GM18867 (cell line): ENCODE data around the gene CSRP1.
"Not testable (repeated sequence)": the region's sequence is repeated elsewhere in the genome, so short reads cannot be mapped to it uniquely, and the experiment has no call there.

Experiments
- ATAC-seq: cut with Tn5 transposase; IDR thresholded peaks from one replicate; pipeline ENCODE4 v1.9.1; 2021; ENCODE audit warnings: mild to moderate bottlenecking, moderate library complexity; ENCODE audit not compliant: unreplicated experiment

The CSRP1 gene

GRCh38 chr1:201537891-201538611 lies 31.1 kb upstream of the CSRP1 start:
- ATAC-seq: no peak

DNA sequence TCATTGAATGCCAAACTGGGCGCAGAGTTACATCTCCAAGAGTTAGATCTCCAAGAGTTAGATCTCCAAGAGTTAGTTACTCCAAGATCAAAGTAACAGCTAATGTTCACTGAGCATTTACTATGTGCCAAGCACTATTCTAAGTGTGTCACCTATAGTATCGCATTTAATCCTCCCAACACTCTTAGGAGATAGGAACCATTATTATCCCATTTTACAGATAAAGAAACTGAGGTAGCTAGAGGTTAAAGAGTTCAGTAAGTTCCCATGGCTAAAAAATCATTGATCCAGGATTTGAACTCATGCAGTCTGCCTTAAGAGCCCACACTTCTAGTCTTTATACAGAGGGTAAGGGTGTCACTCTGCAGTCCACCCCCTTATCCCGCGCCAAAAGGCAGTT lies 30.5 kb upstream of the CSRP1 start:
- ATAC-seq: no peak

GRCh38 chr1:201537028-201537427 lies 30.1 kb upstream of the CSRP1 start:
- no peak for ATAC-seq

DNA sequence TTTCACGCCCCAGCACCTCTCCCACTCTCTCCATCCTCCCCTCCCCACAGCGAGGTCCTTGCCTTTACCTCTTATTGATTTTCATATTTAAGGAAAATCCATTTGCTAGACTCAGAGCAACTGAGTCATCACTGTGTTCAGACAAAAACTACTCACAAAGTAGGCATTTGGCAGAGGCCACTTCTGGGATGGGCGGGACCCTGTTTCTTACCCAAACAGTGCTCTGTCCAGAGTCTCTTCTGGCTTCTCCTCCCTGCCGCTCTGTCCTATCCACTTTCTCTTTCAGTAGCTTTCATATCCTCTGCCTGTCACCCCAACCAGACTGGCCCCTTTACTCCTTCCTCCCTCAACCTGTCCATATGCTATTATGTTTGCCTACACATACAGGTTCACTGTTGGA lies 29.6 kb upstream of the CSRP1 start:
- no peak for ATAC-seq

GRCh38 chr1:201535919-201536245 lies 29.0 kb upstream of the CSRP1 start:
- no peak for ATAC-seq

- ATAC-seq: no peak
These were observed 28.4 kb upstream of the CSRP1 start for GRCh38 chr1:201535046-201535918.

GRCh38 chr1:201533836-201534235 lies 26.9 kb upstream of the CSRP1 start:
- no peak for ATAC-seq

DNA sequence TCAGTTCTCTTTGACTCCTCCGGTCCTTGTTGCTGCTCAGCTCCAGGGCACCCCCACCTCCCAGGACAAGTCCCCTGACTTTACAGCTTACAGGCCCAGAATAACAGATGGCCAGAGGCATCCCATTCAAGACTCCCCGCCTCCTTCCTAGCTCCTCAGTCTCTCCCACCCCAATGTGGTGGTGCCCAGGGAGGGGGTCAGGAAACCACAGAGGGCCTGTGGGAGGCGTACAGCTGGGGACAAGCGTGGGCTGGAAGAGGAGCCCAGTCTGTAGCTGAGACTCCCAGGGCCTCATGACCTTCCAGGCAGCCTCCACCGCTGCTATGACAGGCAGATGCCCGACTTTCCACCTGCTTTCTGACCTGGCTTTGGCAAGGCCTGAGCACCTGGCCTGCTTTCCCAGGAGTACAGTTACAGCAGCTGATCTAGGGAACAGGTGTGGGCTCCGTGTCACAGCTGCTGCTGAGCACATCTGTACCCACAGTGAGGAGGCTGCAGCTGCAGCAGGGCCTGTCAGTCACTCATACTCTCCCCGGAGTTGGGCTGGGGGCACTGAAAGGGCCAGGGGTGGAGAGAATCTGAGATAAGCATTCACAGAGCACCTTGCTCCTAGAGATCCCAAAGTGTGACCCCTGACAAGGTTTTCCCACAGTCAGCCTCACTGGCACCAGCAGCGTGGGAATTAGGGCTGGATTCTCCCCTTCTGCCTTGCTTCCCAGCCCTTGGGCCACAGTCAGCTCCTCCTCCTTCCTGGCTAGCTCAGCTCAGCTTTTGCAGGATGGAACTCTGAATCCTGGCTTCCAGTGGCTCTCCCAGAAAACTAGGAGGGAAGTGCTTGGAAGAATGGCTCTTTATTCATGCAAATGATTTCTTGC lies 24.9 kb upstream of the CSRP1 start:
- no peak for ATAC-seq

DNA sequence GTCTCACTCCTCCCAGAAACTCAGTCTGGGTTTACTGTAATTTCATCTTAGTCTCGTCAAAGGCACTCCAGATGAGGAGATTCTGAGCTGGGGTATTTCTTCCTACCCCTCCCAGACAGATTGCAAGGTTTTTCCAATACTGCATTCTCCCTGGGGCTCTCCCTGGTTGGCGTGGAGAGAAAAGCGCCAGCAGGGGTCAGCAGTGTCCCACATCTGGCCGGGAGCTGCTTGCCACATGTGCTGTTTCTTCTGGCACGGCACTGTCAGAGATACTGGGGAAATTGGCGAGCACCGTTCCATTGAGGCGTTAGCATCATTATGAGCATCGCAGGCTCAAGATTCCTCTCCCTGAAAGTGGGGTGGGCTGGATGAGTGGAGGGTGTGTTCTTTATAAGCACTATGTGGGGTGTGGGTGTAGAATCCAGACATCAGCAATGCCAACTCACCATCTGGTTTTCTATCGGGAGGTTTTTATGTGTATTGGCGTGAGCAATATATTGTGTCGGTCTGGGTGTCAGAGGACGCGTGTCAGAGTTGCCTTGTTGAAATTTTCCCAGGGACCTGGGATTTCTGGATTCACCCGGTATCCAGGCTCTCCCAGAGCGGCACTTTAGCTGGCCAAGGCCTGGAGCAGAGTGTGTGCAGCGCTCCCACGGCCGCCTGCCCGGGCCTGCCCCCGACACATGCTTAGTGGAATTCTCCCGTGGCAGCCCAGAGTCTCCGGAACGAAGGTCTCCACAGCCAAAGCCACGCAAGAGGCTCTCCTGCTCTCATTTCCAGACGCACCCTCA lies 24.0 kb upstream of the CSRP1 start:
- no peak for ATAC-seq

DNA sequence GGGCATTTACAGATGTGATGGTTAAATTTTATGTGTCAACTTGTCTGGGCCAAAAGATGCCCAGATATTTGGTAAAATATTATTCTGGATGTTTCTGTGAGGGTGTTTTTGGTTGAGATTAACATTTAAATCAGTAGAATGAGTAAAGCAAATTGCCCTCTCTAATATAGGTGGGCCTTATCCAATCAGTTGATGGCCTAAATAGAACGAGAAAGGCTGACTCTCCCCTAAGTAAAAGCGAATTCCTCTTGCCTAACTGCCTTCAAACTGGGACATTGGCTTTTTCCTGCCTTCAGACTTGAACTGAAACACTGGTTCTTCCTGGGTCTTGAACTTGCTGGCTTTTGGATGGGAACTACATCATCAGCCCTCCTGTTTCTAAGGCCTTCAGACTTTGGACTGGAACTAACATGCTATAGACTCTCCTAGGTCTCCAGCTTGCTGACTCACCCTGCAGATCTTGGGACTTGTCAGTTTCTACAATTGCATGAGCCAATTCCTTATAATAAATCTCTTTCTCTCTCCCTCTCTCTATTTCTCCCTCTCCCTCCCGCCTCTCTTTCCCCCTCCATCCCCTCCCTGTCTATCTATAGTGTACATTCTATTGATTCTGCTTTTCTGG lies 21.8 kb upstream of the CSRP1 start:
- ATAC-seq: no peak

- no peak for ATAC-seq
These were observed 21.0 kb upstream of the CSRP1 start for GRCh38 chr1:201527879-201528278.

- ATAC-seq: no peak
These were observed 18.4 kb upstream of the CSRP1 start for GRCh38 chr1:201525193-201525778.

GRCh38 chr1:201520046-201520575 lies 13.2 kb upstream of the CSRP1 start:
- not testable (repeated sequence) for ATAC-seq

DNA sequence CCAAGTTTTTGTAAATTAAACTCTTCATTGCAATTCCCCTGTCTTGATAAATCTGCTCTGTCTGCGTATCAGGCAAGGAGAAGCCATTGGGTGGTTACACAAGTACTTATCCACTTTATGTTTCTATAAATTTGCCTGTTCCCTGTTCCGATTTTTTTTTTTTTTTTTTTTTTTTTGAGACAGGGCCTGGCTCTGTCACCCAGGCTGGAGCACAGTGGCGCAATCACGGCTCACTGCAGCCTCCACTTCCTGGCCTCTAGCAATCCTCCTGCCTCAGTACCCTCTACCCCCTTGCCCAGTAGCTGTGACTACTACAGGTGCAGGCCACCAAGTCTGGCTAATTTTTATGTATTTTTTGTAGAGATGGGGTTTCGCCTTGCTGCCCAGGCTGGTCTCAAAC lies 11.1 kb upstream of the CSRP1 start:
- no peak for ATAC-seq

DNA sequence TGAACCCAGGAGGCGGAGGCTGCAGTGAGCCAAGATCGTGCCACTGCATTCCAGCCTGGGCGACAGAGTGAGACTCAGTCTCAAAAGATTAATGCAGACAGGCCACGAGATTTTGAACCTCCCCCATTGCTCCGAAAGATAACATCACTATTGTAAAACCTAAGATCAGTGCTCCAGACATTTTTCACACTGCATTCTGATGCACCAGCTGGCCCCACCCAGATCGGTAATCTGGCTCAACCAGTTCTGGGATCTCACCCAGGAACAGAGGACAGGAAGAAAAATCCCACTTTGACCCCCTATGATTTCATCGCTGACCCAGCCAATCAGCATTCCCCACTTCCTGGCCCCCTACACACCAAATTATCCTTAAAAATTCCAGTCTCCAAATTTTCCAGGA lies 10.7 kb upstream of the CSRP1 start:
- ATAC-seq: no peak

GRCh38 chr1:201516511-201517127 lies 9.7 kb upstream of the CSRP1 start:
- no peak for ATAC-seq

DNA sequence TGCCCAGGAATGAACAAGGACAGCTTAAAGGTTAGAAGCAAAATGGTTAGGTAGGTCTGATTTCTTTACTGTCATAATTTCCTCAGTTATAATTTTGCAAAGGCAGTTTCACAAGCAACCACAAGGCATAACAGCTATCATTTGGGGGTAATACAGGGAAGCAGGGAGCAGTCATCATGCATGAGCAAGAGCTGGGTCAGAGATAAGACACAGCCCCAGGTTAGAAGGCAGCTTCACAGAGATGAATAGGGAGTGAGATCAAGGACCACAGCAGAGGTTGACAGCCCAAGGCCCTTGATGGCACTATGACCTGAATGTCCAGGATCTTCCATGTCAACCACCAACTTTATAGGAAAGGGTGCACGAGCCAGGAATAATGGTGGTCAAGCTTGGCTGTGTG lies 9.0 kb upstream of the CSRP1 start:
- ATAC-seq: no peak

DNA sequence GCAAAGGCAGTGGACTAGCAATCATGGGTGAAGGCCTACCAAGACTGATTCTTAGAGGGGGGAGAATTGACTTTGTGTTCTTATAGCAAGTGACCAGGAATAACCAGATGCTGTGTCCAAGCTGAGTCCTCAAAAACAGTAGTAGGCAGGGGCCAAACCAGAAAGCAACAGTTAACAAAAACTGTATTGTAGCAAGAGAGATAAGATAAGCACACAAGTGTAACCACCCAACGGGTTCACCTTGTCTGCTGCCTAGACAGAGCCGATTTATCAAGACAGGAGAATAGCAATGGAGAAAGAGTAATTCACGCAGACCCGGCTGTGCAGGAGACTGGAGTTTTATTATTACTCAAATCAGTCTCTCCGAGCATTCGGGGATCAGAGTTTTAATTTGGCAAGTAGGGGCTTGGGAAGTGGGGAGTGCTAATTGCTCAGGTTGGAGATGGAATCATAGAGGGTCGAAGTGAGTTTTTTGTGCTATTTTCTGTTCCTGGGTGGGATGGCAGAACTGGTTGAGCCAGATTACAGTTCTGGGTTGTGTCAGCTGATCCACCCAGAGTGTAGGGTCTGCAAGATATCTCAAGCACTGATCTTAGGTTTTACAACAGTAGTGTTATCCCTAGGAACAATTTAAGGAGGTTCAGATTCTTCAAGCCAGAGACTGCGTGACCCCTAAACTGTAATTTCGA lies 8.3 kb upstream of the CSRP1 start:
- no peak for ATAC-seq

GRCh38 chr1:201514466-201514865 lies 7.5 kb upstream of the CSRP1 start:
- no peak for ATAC-seq
